Glomerular visceral epithelial cell (primary cell): Measurements from ENCODE around the gene MVB12A.
A peak's percentile ranks its signal among the peaks of the same experiment; 100 is the strongest.

ENCODE experiments used
- DNase-seq: peaks from one replicate; pipeline ENCODE4 v3.0.0-alpha.2; 2016; ENCODE audit errors: extremely low spot score

MVB12A gene

GRCh38 chr19:17470068-17470841 lies 50.4 kb downstream of the MVB12A start, which contains the start of gene SLC27A1:
TSS of gene SLC27A1 (plus strand) at chr19:17470524. CDS start at chr19:17470541, 17 bp downstream.
- peak; percentile 99 for DNase-seq

DNA sequence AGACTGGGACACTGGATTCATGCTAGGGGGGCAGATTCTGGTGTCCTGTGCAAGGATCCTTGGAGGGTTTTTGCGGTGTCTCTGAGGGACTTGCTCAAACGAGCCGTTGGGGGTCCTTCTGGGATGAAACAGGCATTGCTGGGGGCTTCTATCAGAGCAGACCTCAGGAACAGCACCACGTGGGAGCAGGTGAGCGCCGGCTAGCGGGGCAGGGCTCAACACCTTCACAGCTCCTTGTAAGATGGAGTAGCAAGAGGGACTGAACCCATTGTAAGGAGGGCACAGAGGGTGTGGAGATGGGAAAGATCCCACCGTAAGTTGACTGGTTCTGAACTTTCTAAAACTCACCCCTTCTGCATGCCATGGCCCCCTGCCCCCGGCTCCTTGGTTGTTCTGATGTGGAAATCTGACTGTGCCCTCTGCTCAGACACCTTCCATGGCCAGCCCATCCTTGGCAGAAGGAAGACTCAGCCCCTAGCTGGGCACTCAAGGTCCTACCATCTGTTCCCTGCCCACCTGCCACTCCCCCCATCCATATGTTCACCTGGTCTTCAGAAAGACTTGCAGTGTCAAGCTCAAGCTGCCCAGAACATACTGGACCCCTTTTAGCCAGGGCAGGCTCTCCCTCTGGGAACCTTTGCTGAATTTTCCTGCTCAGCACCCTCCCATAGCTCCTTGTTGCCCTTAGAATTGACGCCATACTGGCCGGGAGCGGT lies 51.7 kb downstream of the MVB12A start:
- no peak for DNase-seq

DNA sequence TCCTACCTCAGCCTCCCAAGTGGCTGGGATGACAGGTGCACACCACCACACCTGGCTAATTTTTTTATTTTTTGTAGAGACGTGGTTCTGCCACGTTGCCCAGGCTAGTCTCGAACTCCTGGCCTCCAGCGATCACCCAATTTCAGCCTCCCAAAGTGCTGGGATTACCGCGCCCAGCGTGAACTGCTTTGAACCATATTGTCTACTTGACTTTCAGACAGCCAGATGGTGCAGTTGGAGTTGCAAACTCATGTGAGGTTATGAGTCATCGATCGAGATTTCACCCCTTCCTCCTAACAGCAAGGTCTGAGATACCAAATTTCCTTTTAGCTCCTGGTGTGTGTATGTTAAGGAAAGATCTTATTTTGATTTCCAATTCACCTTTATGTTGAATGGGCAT lies 53.2 kb downstream of the MVB12A start:
- peak; percentile 33 for DNase-seq
